ENCODE measurements around the gene AKT1S1. TPM values are rescaled to one million over a fixed set of nuclear protein-coding genes. Genes with fewer than 3 reads are reported as not detected.
A peak's percentile ranks its signal among the peaks of the same experiment; 100 is the strongest.

The AKT1S1 gene
- total RNA-seq, 1 donor from 2014 or later: 3.1 TPM

DNA sequence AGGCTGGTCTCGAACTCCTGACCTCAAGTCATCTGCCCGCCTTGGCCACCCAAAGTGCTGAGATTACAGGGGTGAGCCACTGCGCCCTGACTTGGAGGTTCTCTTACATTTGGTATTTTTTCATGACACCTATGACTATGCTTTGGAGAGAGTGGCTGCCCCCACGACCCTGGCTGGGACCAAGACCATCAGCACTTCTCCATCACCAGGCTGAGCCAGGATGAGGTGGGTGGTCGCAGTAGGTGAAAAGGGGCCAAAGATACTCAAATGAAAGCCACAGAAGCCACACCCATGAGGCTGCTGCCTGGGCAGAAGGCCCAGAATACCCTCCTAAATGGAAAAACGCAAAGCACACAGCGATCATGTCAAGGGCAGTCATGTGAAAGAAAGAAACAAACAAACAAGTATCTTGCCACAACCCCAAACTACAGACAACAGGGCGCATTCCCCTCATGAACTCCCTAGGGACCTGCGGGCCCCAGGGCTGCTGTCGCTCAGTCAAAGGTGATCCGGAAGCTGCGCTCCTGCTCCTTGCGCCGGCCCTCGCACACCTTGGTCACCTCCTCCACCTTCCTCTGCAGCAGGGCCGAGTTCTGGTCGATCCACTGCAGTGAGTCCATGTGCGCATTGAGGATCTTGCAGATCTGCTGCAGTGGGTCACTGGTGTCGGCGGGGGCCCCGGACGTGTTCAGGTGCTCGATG lies 30.7 kb upstream of the AKT1S1 start:
- Histone ChIP-seq H3K9me3 (ENCODE audit: control insufficient read depth in 3 of 3, low read length in 3 of 3) (no peaks in the 10 kb centered on the region), H3K9ac (ENCODE audit: low read depth in 1 of 3, low read length in 3 of 3) (no peak overlapping the region), H3K36me3 (ENCODE audit: control insufficient read depth in 3 of 3, insufficient read depth in 3 of 3, low read length in 3 of 3) (peaks cover 21 to 30% (median 23%) of the 10 kb centered on the region in 3 donors), H3K27me3 (ENCODE audit: control insufficient read depth in 3 of 3, insufficient read depth in 3 of 3, low read length in 3 of 3) (no peaks in the 10 kb centered on the region), H3K4me1 (ENCODE audit: control insufficient read depth in 3 of 3, insufficient read depth in 3 of 3, low read length in 3 of 3) (peaks cover 5 to 8% (median 6%) of the 10 kb centered on the region in 3 donors), H3K4me3 (ENCODE audit: low read length in 3 of 3) (no peak overlapping the region), H3K27ac (ENCODE audit: low read depth, low read length) (no peak overlapping the region)

DNA sequence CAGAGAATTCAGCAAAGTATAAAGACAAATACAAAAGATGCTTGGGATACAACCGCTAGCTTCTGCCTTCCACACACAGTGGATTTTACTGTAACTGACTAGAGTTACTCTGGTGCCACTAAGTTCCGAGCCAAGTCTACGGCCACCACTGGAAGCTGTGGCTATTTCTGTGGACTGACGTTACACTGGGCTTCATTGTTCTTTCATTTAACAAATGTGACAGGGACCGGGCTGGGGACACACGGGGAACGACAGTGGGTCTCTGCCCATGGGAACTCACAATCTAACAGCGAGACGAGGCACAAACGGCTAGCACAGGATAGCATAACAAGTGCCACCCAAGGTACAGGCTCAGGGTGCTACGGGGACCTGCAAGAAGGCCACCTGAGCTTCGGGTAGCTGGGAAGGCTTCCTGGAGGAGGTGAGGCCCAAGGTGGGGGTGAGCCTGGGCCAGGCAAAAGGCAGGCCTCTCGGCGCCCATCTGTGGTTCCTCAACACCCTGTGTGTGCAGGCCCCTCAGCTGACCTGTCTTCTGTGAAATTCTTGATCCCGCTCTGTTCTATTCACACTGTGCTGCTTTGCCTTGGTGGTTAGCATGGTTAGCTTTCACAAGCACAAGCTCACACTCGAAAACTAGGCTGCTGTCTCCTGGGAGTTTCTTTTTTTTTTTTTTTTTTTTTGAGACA lies 29.9 kb upstream of the AKT1S1 start:
- Histone ChIP-seq H3K27me3 (ENCODE audit: control insufficient read depth in 3 of 3, insufficient read depth in 3 of 3, low read length in 3 of 3) (no peaks in the 10 kb centered on the region), H3K36me3 (ENCODE audit: control insufficient read depth in 3 of 3, insufficient read depth in 3 of 3, low read length in 3 of 3) (peaks cover 21 to 30% (median 22%) of the 10 kb centered on the region in 3 donors), H3K9ac (ENCODE audit: low read depth in 1 of 3, low read length in 3 of 3) (peak overlapping the region in 1 of 3 donors; percentile 45), H3K4me3 (ENCODE audit: low read length in 3 of 3) (no peak overlapping the region), H3K27ac (ENCODE audit: low read depth, low read length) (no peak overlapping the region), H3K9me3 (ENCODE audit: control insufficient read depth in 3 of 3, low read length in 3 of 3) (no peaks in the 10 kb centered on the region), H3K4me1 (ENCODE audit: control insufficient read depth in 3 of 3, insufficient read depth in 3 of 3, low read length in 3 of 3) (peaks cover 5 to 8% (median 6%) of the 10 kb centered on the region in 3 donors)

DNA sequence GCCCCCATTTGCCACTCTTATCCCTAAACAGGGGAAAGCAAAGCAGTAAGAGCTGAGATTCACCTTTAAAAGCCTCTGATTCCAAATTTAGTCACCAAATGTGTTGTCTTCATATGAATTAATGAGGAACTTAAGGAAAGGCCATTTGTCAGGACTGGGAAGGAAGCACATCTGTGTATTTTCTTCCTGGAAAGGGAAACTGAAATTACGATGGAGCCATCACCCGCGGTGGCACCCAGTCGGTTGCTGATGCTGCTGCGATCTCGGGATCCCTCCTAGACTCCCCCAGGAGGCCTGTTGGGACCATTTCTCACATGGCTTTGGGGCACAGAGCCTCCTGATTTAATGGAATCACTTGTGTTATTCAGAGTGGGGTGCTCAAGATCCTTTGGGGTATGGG lies 27.0 kb upstream of the AKT1S1 start:
- Histone ChIP-seq H3K9me3 (ENCODE audit: control insufficient read depth in 3 of 3, low read length in 3 of 3) (no peaks in the 10 kb centered on the region), H3K9ac (ENCODE audit: low read depth in 1 of 3, low read length in 3 of 3) (no peak overlapping the region), H3K4me1 (ENCODE audit: control insufficient read depth in 3 of 3, insufficient read depth in 3 of 3, low read length in 3 of 3) (peaks cover 0 to 6% (median 0%) of the 10 kb centered on the region in 3 donors), H3K4me3 (ENCODE audit: low read length in 3 of 3) (no peak overlapping the region), H3K36me3 (ENCODE audit: control insufficient read depth in 3 of 3, insufficient read depth in 3 of 3, low read length in 3 of 3) (peaks cover 15 to 21% (median 18%) of the 10 kb centered on the region in 3 donors), H3K27ac (ENCODE audit: low read depth, low read length) (no peak overlapping the region), H3K27me3 (ENCODE audit: control insufficient read depth in 3 of 3, insufficient read depth in 3 of 3, low read length in 3 of 3) (no peaks in the 10 kb centered on the region)

DNA sequence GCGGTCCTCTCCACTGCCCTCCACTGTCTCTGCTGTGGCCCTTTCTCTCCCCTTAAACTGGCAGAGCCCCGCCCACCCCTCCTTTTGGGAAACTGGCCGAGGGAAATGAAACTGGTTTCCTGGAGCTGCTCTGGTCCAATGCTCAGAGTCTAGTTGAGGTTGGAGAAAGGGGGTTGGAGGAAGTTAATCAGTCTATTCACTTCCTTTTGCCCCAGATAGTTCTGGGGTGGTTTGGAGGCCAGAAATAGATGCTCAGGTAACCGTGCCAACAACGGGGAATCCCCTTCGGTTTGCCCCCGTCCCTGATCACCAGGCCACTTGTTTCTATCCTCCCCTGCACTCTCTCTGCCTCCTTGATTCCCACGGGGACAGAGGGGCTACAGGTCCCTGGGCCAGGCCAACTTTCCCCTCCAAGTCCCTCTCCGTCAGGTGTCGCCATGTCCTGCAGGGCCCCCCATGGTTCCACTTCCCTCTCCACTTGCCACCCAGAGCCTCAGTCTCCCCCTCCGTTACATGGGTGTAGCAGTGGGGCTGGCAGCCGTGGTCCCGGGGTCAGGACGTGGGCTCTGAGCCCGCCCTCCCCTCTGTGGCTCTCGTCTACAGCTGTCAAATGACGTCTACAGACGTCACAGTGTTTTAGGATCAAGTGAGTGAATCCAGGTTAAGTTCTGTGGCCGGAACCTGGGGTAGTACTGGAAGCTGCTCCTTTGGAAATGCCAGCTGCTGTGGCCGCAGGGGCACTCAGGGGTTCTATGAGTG lies 19.9 kb upstream of the AKT1S1 start, which contains the start of gene IL4I1:
Gene IL4I1, minus strand, starts transcription at position 25 of the 759 bp plus-strand sequence. CDS start 727 bp downstream, outside the sequence.
- peak within 1 kb of the TSS; percentile 44 for H3K27ac ChIP-seq (ENCODE audit: low read depth, low read length)
- H3K4me3 ChIP-seq (ENCODE audit: low read length in 3 of 3): peak within 1 kb of the TSS in 1 of 3 donors; percentile 24
- no peaks in the 10 kb centered on the region for H3K9me3 ChIP-seq (ENCODE audit: control insufficient read depth in 3 of 3, low read length in 3 of 3)
- H3K4me1 ChIP-seq (ENCODE audit: control insufficient read depth in 3 of 3, insufficient read depth in 3 of 3, low read length in 3 of 3): peaks cover 4 to 8% (median 7%) of the 10 kb centered on the region in 3 donors
- peaks cover 0 to 5% (median 0%) of the 10 kb centered on the region in 3 donors for H3K27me3 ChIP-seq (ENCODE audit: control insufficient read depth in 3 of 3, insufficient read depth in 3 of 3, low read length in 3 of 3)
- no peaks in the 10 kb centered on the region for H3K36me3 ChIP-seq (ENCODE audit: control insufficient read depth in 3 of 3, insufficient read depth in 3 of 3, low read length in 3 of 3)
- peak within 1 kb of the TSS in 2 of 3 donors; percentile 32 to 43 for H3K9ac ChIP-seq (ENCODE audit: low read depth in 1 of 3, low read length in 3 of 3)

DNA sequence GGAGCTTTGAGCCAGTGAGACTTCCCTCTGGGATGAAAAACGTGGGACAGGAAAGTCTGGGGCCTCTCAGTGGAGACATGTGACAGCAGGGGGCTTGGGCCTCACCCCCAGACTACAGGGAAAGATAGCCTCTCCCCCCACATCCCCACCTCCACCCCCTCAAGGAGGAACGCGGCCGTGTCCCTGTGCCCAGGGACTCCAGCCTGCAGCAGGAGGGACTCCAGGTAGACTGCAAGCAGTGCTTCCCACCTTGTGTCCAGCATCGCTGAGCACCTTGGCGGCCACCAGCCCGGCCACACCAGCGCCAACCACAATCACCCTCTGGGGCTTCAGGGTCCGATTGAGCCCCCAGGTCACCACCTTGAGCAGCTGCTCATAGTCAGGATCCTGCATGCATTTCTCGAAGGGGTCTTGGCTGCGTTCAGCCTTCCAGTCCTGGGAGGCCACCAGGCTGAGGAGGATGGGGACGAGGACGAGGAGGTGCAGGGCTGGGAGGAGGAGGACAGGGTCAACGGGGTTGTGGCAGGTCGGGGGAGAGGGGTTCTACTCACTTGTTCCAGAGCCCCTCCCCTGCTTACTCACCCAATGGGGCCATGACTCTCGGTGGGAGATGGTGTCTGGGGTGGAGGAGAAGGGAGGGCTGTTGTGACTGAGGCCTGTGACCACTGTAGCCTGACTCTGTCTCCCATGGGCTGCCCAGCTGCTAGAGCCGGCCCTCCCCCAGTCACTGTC lies 18.6 kb upstream of the AKT1S1 start:
- peaks cover 4 to 8% (median 7%) of the 10 kb centered on the region in 3 donors for H3K4me1 ChIP-seq (ENCODE audit: control insufficient read depth in 3 of 3, insufficient read depth in 3 of 3, low read length in 3 of 3)
- H3K27ac ChIP-seq (ENCODE audit: low read depth, low read length): no peak overlapping the region
- no peaks in the 10 kb centered on the region for H3K36me3 ChIP-seq (ENCODE audit: control insufficient read depth in 3 of 3, insufficient read depth in 3 of 3, low read length in 3 of 3)
- H3K9me3 ChIP-seq (ENCODE audit: control insufficient read depth in 3 of 3, low read length in 3 of 3): no peaks in the 10 kb centered on the region
- no peak overlapping the region for H3K4me3 ChIP-seq (ENCODE audit: low read length in 3 of 3)
- no peak overlapping the region for H3K9ac ChIP-seq (ENCODE audit: low read depth in 1 of 3, low read length in 3 of 3)
- peaks cover 0 to 10% (median 7%) of the 10 kb centered on the region in 3 donors for H3K27me3 ChIP-seq (ENCODE audit: control insufficient read depth in 3 of 3, insufficient read depth in 3 of 3, low read length in 3 of 3)

DNA sequence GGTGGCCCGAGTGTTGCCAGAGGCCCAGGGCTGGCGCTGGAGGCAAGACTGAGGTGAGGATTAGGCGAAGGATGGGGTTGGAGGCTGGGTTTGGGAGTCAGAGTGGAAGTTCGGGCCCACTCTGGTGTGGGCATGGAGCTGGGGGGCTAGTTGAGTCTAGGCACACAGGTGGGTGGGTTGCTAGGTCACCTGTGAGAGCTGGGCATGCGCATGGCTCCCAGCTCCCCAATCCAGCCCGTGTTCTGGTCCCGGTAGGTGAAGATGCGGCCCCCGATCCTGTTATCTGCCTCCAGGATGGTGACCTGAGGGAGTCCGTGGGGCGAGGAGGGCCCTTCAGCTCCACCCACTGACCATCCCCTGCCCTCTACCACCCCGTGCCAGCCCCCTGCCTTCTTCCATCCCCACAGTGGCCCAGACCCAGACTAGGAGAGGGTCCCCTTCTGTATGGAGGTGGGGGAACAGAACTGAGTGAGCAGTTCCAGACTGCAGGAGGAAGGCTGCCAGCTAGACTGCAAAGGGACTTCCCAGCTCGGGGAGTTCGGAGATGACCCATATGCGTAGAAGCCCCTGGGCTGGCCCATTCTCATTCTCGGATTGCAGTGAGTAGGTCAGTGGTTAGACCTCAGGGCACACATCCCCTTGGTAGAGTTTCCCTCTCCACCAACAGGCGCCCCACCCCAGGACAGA lies 17.9 kb upstream of the AKT1S1 start:
- Histone ChIP-seq H3K4me3 (ENCODE audit: low read length in 3 of 3) (no peak overlapping the region), H3K36me3 (ENCODE audit: control insufficient read depth in 3 of 3, insufficient read depth in 3 of 3, low read length in 3 of 3) (no peaks in the 10 kb centered on the region)

DNA sequence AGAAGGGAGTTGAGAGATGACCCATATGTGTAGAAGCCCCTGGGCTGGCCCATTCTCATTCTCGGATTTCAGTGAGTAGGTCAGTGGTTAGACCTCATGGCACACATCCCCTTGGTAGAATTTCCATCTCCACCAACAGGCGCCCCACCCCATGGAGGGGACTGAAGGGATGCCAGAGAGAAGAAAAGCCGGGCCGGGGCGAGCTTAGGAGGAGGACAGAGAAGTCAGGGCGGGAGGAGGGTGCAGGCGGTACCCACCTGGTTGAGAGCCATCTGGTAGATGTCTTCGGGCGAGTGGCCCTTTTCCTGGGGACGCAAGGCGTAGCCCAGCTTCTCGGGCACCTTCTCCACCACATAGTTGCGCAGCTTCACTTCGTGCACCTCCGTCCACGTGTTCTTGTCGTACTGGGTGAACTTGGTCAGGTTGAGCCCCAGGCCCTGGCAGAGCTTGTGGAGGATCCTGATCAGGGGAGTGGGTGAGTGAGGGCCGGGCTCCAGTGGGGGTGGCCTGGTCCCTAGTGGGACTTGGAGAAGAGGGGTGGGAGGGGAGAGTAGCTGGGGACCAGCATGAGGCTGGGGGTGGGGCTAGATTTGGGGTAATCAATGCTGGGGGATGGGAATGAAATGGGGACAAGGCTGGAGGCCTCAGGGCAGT lies 17.0 kb upstream of the AKT1S1 start:
- Histone ChIP-seq H3K9me3 (ENCODE audit: control insufficient read depth in 3 of 3, low read length in 3 of 3) (no peaks in the 10 kb centered on the region), H3K27ac (ENCODE audit: low read depth, low read length) (no peak overlapping the region), H3K4me1 (ENCODE audit: control insufficient read depth in 3 of 3, insufficient read depth in 3 of 3, low read length in 3 of 3) (peaks cover 12 to 18% (median 13%) of the 10 kb centered on the region in 3 donors), H3K4me3 (ENCODE audit: low read length in 3 of 3) (no peak overlapping the region), H3K36me3 (ENCODE audit: control insufficient read depth in 3 of 3, insufficient read depth in 3 of 3, low read length in 3 of 3) (peaks cover 0 to under 1% (median 0%) of the 10 kb centered on the region in 3 donors), H3K27me3 (ENCODE audit: control insufficient read depth in 3 of 3, insufficient read depth in 3 of 3, low read length in 3 of 3) (peaks cover 0 to 13% (median 7%) of the 10 kb centered on the region in 3 donors), H3K9ac (ENCODE audit: low read depth in 1 of 3, low read length in 3 of 3) (no peak overlapping the region)

More for the DNA sequence above, 17.9 kb upstream of the AKT1S1 start:
- Histone ChIP-seq H3K4me1 (ENCODE audit: control insufficient read depth in 3 of 3, insufficient read depth in 3 of 3, low read length in 3 of 3) (peaks cover 8 to 11% (median 10%) of the 10 kb centered on the region in 3 donors), H3K27ac (ENCODE audit: low read depth, low read length) (no peak overlapping the region), H3K27me3 (ENCODE audit: control insufficient read depth in 3 of 3, insufficient read depth in 3 of 3, low read length in 3 of 3) (peaks cover 0 to 13% (median 7%) of the 10 kb centered on the region in 3 donors), H3K9me3 (ENCODE audit: control insufficient read depth in 3 of 3, low read length in 3 of 3) (no peaks in the 10 kb centered on the region), H3K9ac (ENCODE audit: low read depth in 1 of 3, low read length in 3 of 3) (no peak overlapping the region)

DNA sequence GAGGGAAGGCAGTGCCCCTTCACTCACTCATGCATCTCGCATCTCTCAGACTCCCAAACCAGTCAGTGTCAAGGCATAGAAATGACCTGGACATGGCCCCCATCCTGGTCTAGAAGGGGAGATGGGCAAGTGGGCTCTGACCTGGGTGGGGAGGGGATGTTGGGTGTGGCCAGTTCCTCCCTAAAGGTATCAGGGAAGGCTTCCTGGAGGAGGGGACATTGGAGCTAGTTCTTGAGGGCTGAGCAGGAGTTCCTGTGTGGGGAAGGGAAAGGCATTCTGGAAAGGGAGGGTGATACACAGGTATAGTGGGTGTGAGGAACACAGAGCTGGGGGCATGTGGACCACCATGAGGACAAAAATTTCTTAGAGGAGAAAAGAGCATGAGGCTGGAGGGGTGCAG lies 15.6 kb upstream of the AKT1S1 start:
- no peak overlapping the region for H3K27ac ChIP-seq (ENCODE audit: low read depth, low read length)
- H3K4me1 ChIP-seq (ENCODE audit: control insufficient read depth in 3 of 3, insufficient read depth in 3 of 3, low read length in 3 of 3): peaks cover 12 to 18% (median 13%) of the 10 kb centered on the region in 3 donors
- peaks cover 0 to 13% (median 7%) of the 10 kb centered on the region in 3 donors for H3K27me3 ChIP-seq (ENCODE audit: control insufficient read depth in 3 of 3, insufficient read depth in 3 of 3, low read length in 3 of 3)
- H3K9me3 ChIP-seq (ENCODE audit: control insufficient read depth in 3 of 3, low read length in 3 of 3): no peaks in the 10 kb centered on the region
- H3K4me3 ChIP-seq (ENCODE audit: low read length in 3 of 3): no peak overlapping the region
- H3K9ac ChIP-seq (ENCODE audit: low read depth in 1 of 3, low read length in 3 of 3): no peak overlapping the region
- H3K36me3 ChIP-seq (ENCODE audit: control insufficient read depth in 3 of 3, insufficient read depth in 3 of 3, low read length in 3 of 3): peaks cover 4 to 7% (median 5%) of the 10 kb centered on the region in 3 donors

Measured in skeletal muscle tissue (tissue), 4 donors.